Smooth muscle cell (in vitro differentiated cells): ENCODE results near the gene MLC1. TPM values are rescaled to one million over a fixed set of nuclear protein-coding genes. Genes with fewer than 3 reads are reported as not detected.

Experiments used
- DNase-seq: peaks from one replicate; lab custom pipeline; 2025; ENCODE audit not compliant: unreplicated experiment; lab: John Stamatoyannopoulos, UW
- H2AFZ ChIP-seq: fragments of 200-600 bp; sonication (generic); 2 replicates; pipeline ENCODE4 v1.6.0; 2016; ENCODE audit warnings: antibody characterized with exemption, low read depth, mild to moderate bottlenecking
- H3F3A ChIP-seq: fragments of 200-600 bp; sonication (generic); 2 replicates; pipeline ENCODE4 v1.6.0; 2017; ENCODE audit warnings: antibody characterized with exemption, low read depth
- H3K27ac ChIP-seq: fragments of 200-600 bp; sonication (generic); 2 replicates; pipeline ENCODE4 v1.5.1; 2016; ENCODE audit warnings: low read depth, mild to moderate bottlenecking
- H3K27me3 ChIP-seq: fragments of 200-600 bp; sonication (generic); 2 replicates; pipeline ENCODE4 v1.6.1; 2016; ENCODE audit warnings: low read depth, mild to moderate bottlenecking
- H3K36me3 ChIP-seq: fragments of 200-600 bp; sonication (generic); 2 replicates; pipeline ENCODE4 v1.5.1; 2016; ENCODE audit warnings: low read depth
- H3K4me1 ChIP-seq: fragments of 200-600 bp; sonication (generic); 2 replicates; pipeline ENCODE4 v1.5.1; 2016; ENCODE audit warnings: low read depth
- H3K4me2 ChIP-seq: fragments of 200-600 bp; sonication (generic); 2 replicates; pipeline ENCODE4 v1.6.0; 2016; ENCODE audit warnings: mild to moderate bottlenecking
- H3K4me3 ChIP-seq: fragments of 200-600 bp; sonication (generic); 2 replicates; pipeline ENCODE4 v1.5.1; 2016; ENCODE audit warnings: mild to moderate bottlenecking
- H3K79me2 ChIP-seq: fragments of 200-600 bp; sonication (generic); 2 replicates; pipeline ENCODE4 v1.6.0; 2016; ENCODE audit warnings: low read depth, mild to moderate bottlenecking
- H3K9ac ChIP-seq: fragments of 200-600 bp; sonication (generic); 2 replicates; pipeline ENCODE4 v1.6.0; 2016; ENCODE audit warnings: low read depth
- H3K9me3 ChIP-seq: fragments of 200-600 bp; sonication (generic); replicated peaks from 2 replicates; pipeline ENCODE4 v1.5.1; 2016; ENCODE audit warnings: low read depth
- H4K20me1 ChIP-seq: fragments of 200-600 bp; sonication (generic); 2 replicates; pipeline ENCODE4 v1.6.0; 2016; ENCODE audit warnings: low read depth
- WGBS: methylation state at CpG from one replicate; pipeline ENCODE4 v1.1.7; 2016; ENCODE audit warnings: low lambda C conversion rate; 5-methylcytosine and 5-hydroxymethylcytosine counted together
- polyA plus RNA-seq: library from polyadenylated mRNA; unstranded; fragments of >200 nt; fragmentation: Nextera tagmentation; extraction: Ambion mirVana; gene quantifications from 2 replicates; pipeline ENCODE4 v1.2.1, GENCODE V29; 2016
- total RNA-seq: library from RNA; depleted of rRNA; stranded (reverse); fragments of >200 nt; gene quantifications from 2 replicates; pipeline ENCODE4 v1.2.3, GENCODE V29; 2014
- TF ChIP-seq, protein P1 (sequence below): fragments of 200-600 bp; sonication (generic); IDR thresholded peaks from 2 replicates; pipeline ENCODE4 v1.5.1; 2017; ENCODE audit warnings: borderline replicate concordance, mild to moderate bottlenecking, antibody characterized with exemption; ENCODE audit not compliant: insufficient read depth, poor library complexity, severe bottlenecking

The MLC1 gene
- total and polyA plus RNA-seq, 2 experiments from 2014 or later: 4.2 to 6.3 TPM

- Histone ChIP-seq H3K79me2 (no peaks in the 10 kb centered on the region), H3K9ac (no peak overlapping the region), H3K36me3 (no peaks in the 10 kb centered on the region), H3K4me2 (no peak overlapping the region), H4K20me1 (no peaks in the 10 kb centered on the region), H3K27me3 (no peaks in the 10 kb centered on the region), H3F3A (no peaks in the 10 kb centered on the region), H3K9me3 (no peaks in the 10 kb centered on the region), H2AFZ (no peak overlapping the region), H3K4me3 (no peak overlapping the region), H3K4me1 (no peaks in the 10 kb centered on the region), H3K27ac (no peak overlapping the region)
- 93% methylated on average over 17 of the region's 17 CpGs for WGBS
- DNase-seq: no peak
- TF ChIP-seq, protein P1, sequence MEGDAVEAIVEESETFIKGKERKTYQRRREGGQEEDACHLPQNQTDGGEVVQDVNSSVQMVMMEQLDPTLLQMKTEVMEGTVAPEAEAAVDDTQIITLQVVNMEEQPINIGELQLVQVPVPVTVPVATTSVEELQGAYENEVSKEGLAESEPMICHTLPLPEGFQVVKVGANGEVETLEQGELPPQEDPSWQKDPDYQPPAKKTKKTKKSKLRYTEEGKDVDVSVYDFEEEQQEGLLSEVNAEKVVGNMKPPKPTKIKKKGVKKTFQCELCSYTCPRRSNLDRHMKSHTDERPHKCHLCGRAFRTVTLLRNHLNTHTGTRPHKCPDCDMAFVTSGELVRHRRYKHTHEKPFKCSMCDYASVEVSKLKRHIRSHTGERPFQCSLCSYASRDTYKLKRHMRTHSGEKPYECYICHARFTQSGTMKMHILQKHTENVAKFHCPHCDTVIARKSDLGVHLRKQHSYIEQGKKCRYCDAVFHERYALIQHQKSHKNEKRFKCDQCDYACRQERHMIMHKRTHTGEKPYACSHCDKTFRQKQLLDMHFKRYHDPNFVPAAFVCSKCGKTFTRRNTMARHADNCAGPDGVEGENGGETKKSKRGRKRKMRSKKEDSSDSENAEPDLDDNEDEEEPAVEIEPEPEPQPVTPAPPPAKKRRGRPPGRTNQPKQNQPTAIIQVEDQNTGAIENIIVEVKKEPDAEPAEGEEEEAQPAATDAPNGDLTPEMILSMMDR: no peak
Observed at GRCh38 chr22:50041361-50042065, 43.7 kb downstream of the MLC1 start.

GRCh38 chr22:50040717-50041116, 44.5 kb downstream of the MLC1 start:
- no peaks in the 10 kb centered on the region for H3K4me1 ChIP-seq
- H3K27me3 ChIP-seq: no peaks in the 10 kb centered on the region
- no peaks in the 10 kb centered on the region for H3K9me3 ChIP-seq
- WGBS: 93% methylated on average over 7 of the region's 7 CpGs
- H3K4me2 ChIP-seq: no peak overlapping the region
- no peaks in the 10 kb centered on the region for H3K36me3 ChIP-seq
- no peaks in the 10 kb centered on the region for H3F3A ChIP-seq
- H4K20me1 ChIP-seq: no peaks in the 10 kb centered on the region
- H3K4me3 ChIP-seq: no peak overlapping the region
- H3K27ac ChIP-seq: no peak overlapping the region
- TF ChIP-seq, protein P1: no peak
- no peaks in the 10 kb centered on the region for H3K79me2 ChIP-seq
- DNase-seq: no peak
- no peak overlapping the region for H2AFZ ChIP-seq
- no peak overlapping the region for H3K9ac ChIP-seq

- TF ChIP-seq, protein P1: no peak
- H3K27me3 ChIP-seq: no peaks in the 10 kb centered on the region
- H3F3A ChIP-seq: no peaks in the 10 kb centered on the region
- no peak overlapping the region for H3K27ac ChIP-seq
- H3K4me3 ChIP-seq: no peak overlapping the region
- H3K4me2 ChIP-seq: no peak overlapping the region
- H3K9ac ChIP-seq: no peak overlapping the region
- H3K36me3 ChIP-seq: no peaks in the 10 kb centered on the region
- no peaks in the 10 kb centered on the region for H3K4me1 ChIP-seq
- no peak overlapping the region for H2AFZ ChIP-seq
- no peaks in the 10 kb centered on the region for H3K9me3 ChIP-seq
- H4K20me1 ChIP-seq: no peaks in the 10 kb centered on the region
- no peak for DNase-seq
- no peaks in the 10 kb centered on the region for H3K79me2 ChIP-seq
- WGBS: 94% methylated on average over 29 of the region's 29 CpGs
Observed at GRCh38 chr22:50039669-50040443, 45.4 kb downstream of the MLC1 start.
